ENCODE data around the gene AXIN1. TPM values are rescaled to one million over a fixed set of nuclear protein-coding genes. Genes with fewer than 3 reads are reported as not detected.

AXIN1 gene, protein sequence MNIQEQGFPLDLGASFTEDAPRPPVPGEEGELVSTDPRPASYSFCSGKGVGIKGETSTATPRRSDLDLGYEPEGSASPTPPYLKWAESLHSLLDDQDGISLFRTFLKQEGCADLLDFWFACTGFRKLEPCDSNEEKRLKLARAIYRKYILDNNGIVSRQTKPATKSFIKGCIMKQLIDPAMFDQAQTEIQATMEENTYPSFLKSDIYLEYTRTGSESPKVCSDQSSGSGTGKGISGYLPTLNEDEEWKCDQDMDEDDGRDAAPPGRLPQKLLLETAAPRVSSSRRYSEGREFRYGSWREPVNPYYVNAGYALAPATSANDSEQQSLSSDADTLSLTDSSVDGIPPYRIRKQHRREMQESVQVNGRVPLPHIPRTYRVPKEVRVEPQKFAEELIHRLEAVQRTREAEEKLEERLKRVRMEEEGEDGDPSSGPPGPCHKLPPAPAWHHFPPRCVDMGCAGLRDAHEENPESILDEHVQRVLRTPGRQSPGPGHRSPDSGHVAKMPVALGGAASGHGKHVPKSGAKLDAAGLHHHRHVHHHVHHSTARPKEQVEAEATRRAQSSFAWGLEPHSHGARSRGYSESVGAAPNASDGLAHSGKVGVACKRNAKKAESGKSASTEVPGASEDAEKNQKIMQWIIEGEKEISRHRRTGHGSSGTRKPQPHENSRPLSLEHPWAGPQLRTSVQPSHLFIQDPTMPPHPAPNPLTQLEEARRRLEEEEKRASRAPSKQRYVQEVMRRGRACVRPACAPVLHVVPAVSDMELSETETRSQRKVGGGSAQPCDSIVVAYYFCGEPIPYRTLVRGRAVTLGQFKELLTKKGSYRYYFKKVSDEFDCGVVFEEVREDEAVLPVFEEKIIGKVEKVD
- total RNA-seq (10 to 100 TPM; 13.7 to 27.2 (median 24.0) TPM), polyA plus RNA-seq (10 to 100 TPM in 1 of 2 donors, 1 to 10 TPM in 1; 3.7 to 21.8 TPM)
- long read RNA-seq, donor 1, partial matches to known transcripts, result 18 of 25 reads
- long read RNA-seq, donor 1, other reads (novel, unspliced or antisense), result 7 of 25 reads
- long read RNA-seq, donor 2, transcript AXIN1-202 (10 exons, 3,324 nt), result major isoform, 7 of 12 reads
- long read RNA-seq, donor 2, partial matches to known transcripts, result 5 of 12 reads
- long read RNA-seq, donor 2, other reads (novel, unspliced or antisense), result 0 of 12 reads
- long read RNA-seq, donor 3, transcript AXIN1-202 (10 exons, 3,324 nt), result major isoform, 26 of 77 reads
- long read RNA-seq, donor 3, transcript AXIN1-201 (11 exons, 3,643 nt), result minor isoform, 13 of 77 reads
- long read RNA-seq, donor 3, partial matches to known transcripts, result 11 of 77 reads
- long read RNA-seq, donor 3, other reads (novel, unspliced or antisense), result 27 of 77 reads

DNA sequence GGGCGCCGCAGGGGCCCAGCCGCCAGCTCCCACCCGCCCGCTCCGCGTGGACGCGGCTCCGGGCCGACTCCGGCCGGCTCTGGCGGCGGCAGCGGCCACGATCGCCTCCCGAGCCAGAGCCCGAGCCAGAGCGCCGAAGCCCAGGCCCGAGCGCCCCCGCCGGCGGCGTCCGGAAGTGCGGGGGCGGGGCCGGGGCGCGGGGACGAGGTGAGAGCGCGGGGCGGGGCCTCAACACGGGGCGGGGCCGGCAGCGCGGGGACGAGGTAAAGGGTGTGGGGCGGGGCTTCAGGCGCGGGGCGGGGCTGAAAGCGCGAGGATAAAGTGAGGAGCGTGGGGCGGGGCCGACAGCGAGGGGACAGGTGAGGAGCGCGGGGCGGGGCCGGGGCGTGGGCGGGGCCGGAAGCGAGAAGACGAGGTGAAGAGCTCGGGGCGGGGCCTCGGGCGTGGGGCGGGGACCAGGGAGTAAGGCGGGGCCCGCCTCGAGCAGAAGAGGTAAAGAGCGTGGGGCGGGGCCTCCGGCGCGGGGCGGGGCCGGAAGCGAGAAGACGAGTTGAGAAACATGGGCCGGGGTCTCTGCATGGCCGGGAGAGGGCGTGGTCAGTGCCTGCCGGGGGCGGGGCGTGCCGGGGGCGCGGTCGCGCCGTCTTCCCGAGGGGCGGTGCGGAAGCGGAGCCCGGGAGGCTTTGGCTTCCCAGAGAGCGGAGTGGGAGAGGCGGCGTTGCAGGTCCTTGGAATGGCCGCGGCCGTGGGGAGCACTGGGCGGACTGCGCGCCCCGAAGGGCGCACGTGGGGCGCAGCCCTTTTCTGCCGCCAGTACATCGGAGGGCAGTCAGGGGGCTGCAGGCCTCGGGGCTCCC lies at the start of gene AXIN1:
Gene AXIN1, minus strand, starts transcription at position 177 of the 857 bp plus-strand sequence. CDS start 5,698 bp downstream, outside the sequence.
- intact Hi-C loops (cut with DNase I), result loop anchor here in 1 of 4 donors (10.0 kb wide), 1 partner anchor 118 kb away; the partner anchor contains the start of gene FAM234A
- 1 to 2% (median 2%) methylated on average over 60 to 113 of the region's 113 CpGs for WGBS, 3 donors
- H3K4me1 ChIP-seq (ENCODE audit: insufficient read depth), result no peaks in the 10 kb centered on the region

DNA sequence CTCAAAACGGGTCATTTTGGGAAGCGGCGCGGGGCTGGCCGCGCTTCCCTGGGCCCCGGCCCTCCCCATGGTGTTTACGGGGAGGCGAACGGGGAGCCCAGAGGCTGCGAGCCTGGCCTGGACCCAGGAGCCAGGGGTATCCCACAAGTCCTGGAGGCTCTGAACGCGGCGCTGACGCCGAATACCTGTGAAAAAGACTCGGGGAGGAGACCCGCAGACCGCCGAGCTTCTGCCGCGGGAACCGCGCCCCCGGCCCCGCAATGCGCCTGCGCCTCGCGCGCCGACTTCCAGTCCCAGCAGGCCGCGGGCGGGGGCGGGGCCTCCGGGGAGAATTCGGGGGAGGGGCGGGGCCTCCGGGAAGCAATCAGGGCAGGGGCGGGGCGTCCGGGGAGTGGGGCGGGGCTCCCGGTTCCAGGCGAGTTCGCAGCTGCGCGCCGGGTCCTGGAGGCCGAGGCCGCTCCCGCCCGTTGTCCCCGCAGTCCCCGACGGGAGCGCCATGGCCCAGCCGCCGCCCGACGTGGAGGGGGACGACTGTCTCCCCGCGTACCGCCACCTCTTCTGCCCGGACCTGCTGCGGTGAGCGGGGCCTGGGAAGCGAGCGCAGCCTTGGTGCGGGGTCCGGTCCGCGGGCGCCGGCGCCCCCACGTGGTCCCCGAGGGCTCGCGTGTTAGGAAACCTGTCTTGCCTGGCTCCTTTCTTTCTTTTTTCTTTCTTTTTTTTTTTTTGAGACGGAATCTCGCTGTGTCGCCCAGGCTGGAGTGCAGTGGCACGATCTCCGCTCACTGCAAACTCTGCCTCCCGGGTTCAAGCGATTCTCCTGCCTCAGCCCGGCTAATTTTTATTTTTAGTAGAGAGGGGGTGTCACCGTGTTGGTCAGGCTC lies 49.2 kb upstream of the AXIN1 start, which contains the start of gene DECR2:
Gene DECR2, plus strand, starts transcription at position 418 of the 881 bp plus-strand sequence. Its CDS starts 79 bp downstream, at position 497.
- intact Hi-C loops (cut with DNase I), result no loop called here
- Histone ChIP-seq H3K4me1 (ENCODE audit: insufficient read depth) (peaks cover 3% of the 10 kb centered on the region), H3K4me3 (peak within 1 kb of the TSS; percentile 81), H3K27me3 (no peaks in the 10 kb centered on the region), H3K27ac (peak within 1 kb of the TSS; percentile 61 to 86), H3K9me3 (no peaks in the 10 kb centered on the region), H3K36me3 (no peaks in the 10 kb centered on the region)
- DNase-seq, result peak; percentile 96 to 98 (median 98)
- TF ChIP-seq EP300 (IDR thresholded peaks at IDR 0.05), result no peak
- TF ChIP-seq, protein P1, sequence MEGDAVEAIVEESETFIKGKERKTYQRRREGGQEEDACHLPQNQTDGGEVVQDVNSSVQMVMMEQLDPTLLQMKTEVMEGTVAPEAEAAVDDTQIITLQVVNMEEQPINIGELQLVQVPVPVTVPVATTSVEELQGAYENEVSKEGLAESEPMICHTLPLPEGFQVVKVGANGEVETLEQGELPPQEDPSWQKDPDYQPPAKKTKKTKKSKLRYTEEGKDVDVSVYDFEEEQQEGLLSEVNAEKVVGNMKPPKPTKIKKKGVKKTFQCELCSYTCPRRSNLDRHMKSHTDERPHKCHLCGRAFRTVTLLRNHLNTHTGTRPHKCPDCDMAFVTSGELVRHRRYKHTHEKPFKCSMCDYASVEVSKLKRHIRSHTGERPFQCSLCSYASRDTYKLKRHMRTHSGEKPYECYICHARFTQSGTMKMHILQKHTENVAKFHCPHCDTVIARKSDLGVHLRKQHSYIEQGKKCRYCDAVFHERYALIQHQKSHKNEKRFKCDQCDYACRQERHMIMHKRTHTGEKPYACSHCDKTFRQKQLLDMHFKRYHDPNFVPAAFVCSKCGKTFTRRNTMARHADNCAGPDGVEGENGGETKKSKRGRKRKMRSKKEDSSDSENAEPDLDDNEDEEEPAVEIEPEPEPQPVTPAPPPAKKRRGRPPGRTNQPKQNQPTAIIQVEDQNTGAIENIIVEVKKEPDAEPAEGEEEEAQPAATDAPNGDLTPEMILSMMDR (IDR thresholded peaks at IDR 0.05), result peak; percentile 36 to 78 (median 73)
- TF ChIP-seq POLR2A (IDR thresholded peaks at IDR 0.05), result peak; percentile 62
- WGBS, 3 donors, result 0 to 1% (median 1%) methylated on average over 55 to 91 of the region's 91 CpGs

More for the DNA sequence above, at the start of gene AXIN1:
- peak; percentile 100 for DNase-seq
- Histone ChIP-seq H3K27me3 (no peaks in the 10 kb centered on the region), H3K4me3 (peak within 1 kb of the TSS; percentile 64), H3K36me3 (no peaks in the 10 kb centered on the region), H3K9me3 (no peaks in the 10 kb centered on the region), H3K27ac (peak within 1 kb of the TSS; percentile 59 to 73)
- TF ChIP-seq POLR2A (IDR thresholded peaks at IDR 0.05) (peak; percentile 43), EP300 (IDR thresholded peaks at IDR 0.05) (no peak)
- TF ChIP-seq, protein P1 (IDR thresholded peaks at IDR 0.05), result peak in 2 of 3 donors; percentile 32 to 69

DNA sequence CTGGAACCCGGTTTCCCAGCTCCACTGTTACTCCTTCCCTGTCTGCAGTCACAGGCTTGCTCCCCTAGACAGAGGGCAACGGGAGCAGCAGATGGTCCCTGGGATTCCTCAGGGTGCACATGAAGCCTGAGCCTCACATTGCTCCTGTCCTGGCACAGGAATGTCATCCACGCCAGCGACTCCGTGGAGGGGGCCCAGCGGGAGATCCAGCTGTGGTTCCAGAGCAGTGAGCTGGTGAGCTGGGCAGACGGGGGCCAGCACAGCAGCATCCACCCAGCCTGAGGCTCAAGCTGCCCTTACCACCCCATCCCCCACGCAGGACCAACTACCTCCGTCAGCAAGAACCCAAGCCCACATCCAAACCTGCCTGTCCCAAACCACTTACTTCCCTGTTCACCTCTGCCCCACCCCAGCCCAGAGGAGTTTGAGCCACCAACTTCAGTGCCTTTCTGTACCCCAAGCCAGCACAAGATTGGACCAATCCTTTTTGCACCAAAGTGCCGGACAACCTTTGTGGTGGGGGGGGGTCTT lies 47.6 kb upstream of the AXIN1 start:
- H3K36me3 ChIP-seq, result no peaks in the 10 kb centered on the region
- H3K9me3 ChIP-seq, result no peaks in the 10 kb centered on the region
- intact Hi-C loops (cut with DNase I), result no loop called here
- no peak overlapping the region for H3K4me3 ChIP-seq
- peak in 2 of 5 donors; percentile 32 to 50 for DNase-seq
- peaks cover 3% of the 10 kb centered on the region for H3K4me1 ChIP-seq (ENCODE audit: insufficient read depth)
- H3K27me3 ChIP-seq, result no peaks in the 10 kb centered on the region
- H3K27ac ChIP-seq, result no peak overlapping the region
- WGBS, 3 donors, result 67 to 80% (median 74%) methylated on average over 10 of the region's 10 CpGs
- no peak for TF ChIP-seq POLR2A (IDR thresholded peaks at IDR 0.05)
- TF ChIP-seq, protein P1 (IDR thresholded peaks at IDR 0.05), result no peak
- no peak for TF ChIP-seq EP300 (IDR thresholded peaks at IDR 0.05)
